PC-9 (cell line): ENCODE data around the gene ACHE. TPM values are rescaled to one million over a fixed set of nuclear protein-coding genes. Genes with fewer than 3 reads are reported as not detected.

Experiments
- BruUV-seq: library from RNA; stranded (reverse); fragments of 400-500 nt; replicated peaks from 2 replicates; lab custom pipeline; 2021; lab: Mats Ljungman, UMichigan
- CTCF ChIA-PET: fragments of 300-600 bp; sonication (Branson Sonifier 250); formaldehyde crosslinking; loops from one replicate; lab custom pipeline; 2022; ENCODE audit warnings: antibody characterized with exemption; lab: Charles Lee
- POLR2A ChIA-PET: fragments of 300-600 bp; sonication (Branson Sonifier 250); formaldehyde crosslinking; loops from one replicate; lab custom pipeline; 2022; ENCODE audit warnings: antibody characterized with exemption; ENCODE audit not compliant: unreplicated experiment; lab: Charles Lee
- DNase-seq, 2 experiments: peaks; one replicate each; pipeline versions ENCODE4 v3.0.0 to v3.0.0-alpha.2; 2015 to 2022; ENCODE audit warnings: mixed read lengths in 1 of 2
- H2AFZ ChIP-seq: fragments of 200-600 bp; sonication (generic); 2 replicates; pipeline ENCODE4 v1.8.1; 2017; ENCODE audit warnings: antibody characterized with exemption
- H3F3A ChIP-seq: fragments of 200-600 bp; sonication (generic); 2 replicates; pipeline ENCODE4 v1.8.1; 2017; ENCODE audit warnings: antibody characterized with exemption, mild to moderate bottlenecking, low read depth; ENCODE audit not compliant: insufficient read depth
- H3K27ac ChIP-seq: fragments of 200-600 bp; sonication (generic); 2 replicates; pipeline ENCODE4 v1.6.1; 2016; ENCODE audit warnings: mixed run types
- H3K27me3 ChIP-seq: fragments of 200-600 bp; sonication (generic); 2 replicates; pipeline ENCODE4 v1.6.1; 2016; ENCODE audit warnings: low read depth, mixed run types; ENCODE audit not compliant: insufficient read depth
- H3K36me3 ChIP-seq: fragments of 200-600 bp; sonication (generic); 2 replicates; pipeline ENCODE4 v1.6.1; 2016; ENCODE audit warnings: low read depth, mixed run types
- H3K4me1 ChIP-seq: fragments of 200-600 bp; sonication (generic); replicated peaks from 2 replicates; pipeline ENCODE4 v1.6.1; 2016; ENCODE audit warnings: mixed run types; ENCODE audit not compliant: insufficient read depth
- H3K4me2 ChIP-seq: fragments of 200-600 bp; sonication (generic); 2 replicates; pipeline ENCODE4 v1.6.1; 2017; ENCODE audit warnings: mixed run types
- H3K4me3 ChIP-seq: fragments of 200-600 bp; sonication (generic); 2 replicates; pipeline ENCODE4 v1.6.1; 2016; ENCODE audit warnings: mixed run types
- H3K79me2 ChIP-seq: fragments of 200-600 bp; sonication (generic); 2 replicates; pipeline ENCODE4 v1.6.1; 2017; ENCODE audit warnings: low read depth, mixed run types
- H3K9me2 ChIP-seq: fragments of 200-600 bp; sonication (generic); 2 replicates; pipeline ENCODE4 v1.8.1; 2017; ENCODE audit warnings: mild to moderate bottlenecking; ENCODE audit not compliant: insufficient read depth
- H3K9me3 ChIP-seq: fragments of 200-600 bp; sonication (generic); 2 replicates; pipeline ENCODE4 v1.8.1; 2016; ENCODE audit warnings: low read depth; ENCODE audit not compliant: insufficient read depth
- H4K20me1 ChIP-seq: fragments of 200-600 bp; sonication (generic); 2 replicates; pipeline ENCODE4 v1.8.1; 2017; ENCODE audit not compliant: insufficient read depth
- CTCF ChIP-seq: fragments of 200-600 bp; sonication (generic); conservative IDR thresholded peaks from 2 replicates; pipeline ENCODE4 v1.6.1; 2017; ENCODE audit warnings: mixed run types, antibody characterized with exemption, mild to moderate bottlenecking, moderate library complexity
- EZH2 ChIP-seq: fragments of 200-600 bp; sonication (generic); IDR thresholded peaks from 2 replicates; pipeline ENCODE4 v1.8.0; 2017; ENCODE audit warnings: antibody characterized with exemption, low read depth
- intact Hi-C: fragments of 100-400 bp; cut with micrococcal nuclease; formaldehyde crosslinking; loops from one replicate; pipeline ENCODE4 v1.10.0; 2022; ENCODE audit not compliant: unreplicated experiment
- total RNA-seq: library from RNA; stranded (reverse); gene quantifications from 2 replicates; pipeline ENCODE4 v1.2.3, GENCODE V29; 2021

Gene ACHE
- total RNA-seq, 1 experiment from 2014 or later = 0.35 TPM

GRCh38 chr7:100863406-100863950 lies 32.2 kb downstream of the ACHE start:
- Histone ChIP-seq H3K36me3 (no peaks in the 10 kb centered on the region), H4K20me1 (no peaks in the 10 kb centered on the region), H3K27ac (no peak overlapping the region), H3K27me3 (no peaks in the 10 kb centered on the region), H3K4me1 (peaks cover 13% of the 10 kb centered on the region), H3K4me3 (no peak overlapping the region), H3K9me2 (no peaks in the 10 kb centered on the region), H3F3A (peaks cover 23% of the 10 kb centered on the region), H2AFZ (no peak overlapping the region), H3K9me3 (no peaks in the 10 kb centered on the region), H3K79me2 (peaks cover 15% of the 10 kb centered on the region), H3K4me2 (no peak overlapping the region)
- no TSS peak for BruUV-seq
- no peak for DNase-seq
- CTCF ChIA-PET = no interaction called here
- POLR2A ChIA-PET = no interaction called here
- no peak for TF ChIP-seq CTCF
- no peak for TF ChIP-seq EZH2
- intact Hi-C loops = no loop called here

- intact Hi-C loops = no loop called here
- TF ChIP-seq CTCF = no peak
- TF ChIP-seq EZH2 = no peak
- ChIA-PET POLR2A (no interaction called here), CTCF (no interaction called here)
- H3K27me3 ChIP-seq = no peaks in the 10 kb centered on the region
- H2AFZ ChIP-seq = no peak overlapping the region
- BruUV-seq = no TSS peak
- no peak for DNase-seq
- H3K4me1 ChIP-seq = peaks cover 5% of the 10 kb centered on the region; the same call in 1 of the 2 replicates
- H3K36me3 ChIP-seq = no peaks in the 10 kb centered on the region
- H3K4me3 ChIP-seq = no peak overlapping the region
- H3K27ac ChIP-seq = no peak overlapping the region
- H3K4me2 ChIP-seq = no peak overlapping the region
- H4K20me1 ChIP-seq = no peaks in the 10 kb centered on the region
- H3K9me2 ChIP-seq = no peaks in the 10 kb centered on the region
- no peaks in the 10 kb centered on the region for H3K9me3 ChIP-seq
- H3F3A ChIP-seq = peaks cover 19% of the 10 kb centered on the region
- 0 out of 2 replicates have a peak, but pooled peaks cover 1% of the 10 kb centered on the region for H3K79me2 ChIP-seq
Observed at GRCh38 chr7:100861616-100861985, 34.1 kb downstream of the ACHE start.

- H2AFZ ChIP-seq = no peak overlapping the region
- TF ChIP-seq EZH2 (no peak), CTCF (no peak)
- intact Hi-C loops = no loop called here
Observed at GRCh38 chr7:100860702-100861615, 34.7 kb downstream of the ACHE start.

More at GRCh38 chr7:100860702-100861615, 34.7 kb downstream of the ACHE start:
- peaks cover 14% of the 10 kb centered on the region for H3F3A ChIP-seq
- BruUV-seq = no TSS peak
- no peaks in the 10 kb centered on the region for H3K4me1 ChIP-seq
- no peaks in the 10 kb centered on the region for H3K9me2 ChIP-seq
- no peak overlapping the region for H3K4me3 ChIP-seq
- H3K27ac ChIP-seq = no peak overlapping the region
- H3K9me3 ChIP-seq = no peaks in the 10 kb centered on the region
- POLR2A ChIA-PET = no interaction called here
- no peaks in the 10 kb centered on the region for H4K20me1 ChIP-seq
- no peak overlapping the region for H3K4me2 ChIP-seq
- no peaks in the 10 kb centered on the region for H3K27me3 ChIP-seq
- CTCF ChIA-PET = no interaction called here
- DNase-seq = no peak
- no peaks in the 10 kb centered on the region for H3K79me2 ChIP-seq
- H3K36me3 ChIP-seq = no peaks in the 10 kb centered on the region
